GM12891 (cell line): ENCODE data around the gene DMAC2.

ENCODE experiments used
- DNase-seq: peaks from one replicate; pipeline ENCODE4 v3.0.0; 2011; ENCODE audit warnings: low spot score; ENCODE audit not compliant: insufficient read length
- FAIRE-seq: peaks from 2 replicates; lab custom pipeline; 2011; peaks lifted over from hg19 to GRCh38; lab: Jason Lieb, UNC
- PAX5 ChIP-seq: IDR thresholded peaks from 2 replicates; pipeline ENCODE4 v1.6.1; 2011; ENCODE audit warnings: low read length, moderate library complexity, mild to moderate bottlenecking; ENCODE audit not compliant: insufficient read depth, severe bottlenecking
- POLR2A ChIP-seq: IDR thresholded peaks from 2 replicates; pipeline ENCODE4 v1.6.1; 2011; ENCODE audit warnings: low read depth, low read length, control low read depth
- POLR2AphosphoS5 ChIP-seq: IDR thresholded peaks from 2 replicates; pipeline ENCODE4 v1.6.1; 2011; ENCODE audit warnings: low read depth, low read length, control low read depth
- POU2F2 ChIP-seq: IDR thresholded peaks from 2 replicates; pipeline ENCODE4 v1.6.1; 2011; ENCODE audit warnings: low read depth, mild to moderate bottlenecking, control low read depth, low read length, moderate library complexity
- SPI1 ChIP-seq: IDR thresholded peaks from 2 replicates; pipeline ENCODE4 v1.6.1; 2011; ENCODE audit warnings: low read depth, low read length, control low read depth
- TAF1 ChIP-seq: IDR thresholded peaks from 2 replicates; pipeline ENCODE4 v1.6.1; 2011; ENCODE audit warnings: low read depth, low read length, control low read depth

DMAC2 gene

DNA sequence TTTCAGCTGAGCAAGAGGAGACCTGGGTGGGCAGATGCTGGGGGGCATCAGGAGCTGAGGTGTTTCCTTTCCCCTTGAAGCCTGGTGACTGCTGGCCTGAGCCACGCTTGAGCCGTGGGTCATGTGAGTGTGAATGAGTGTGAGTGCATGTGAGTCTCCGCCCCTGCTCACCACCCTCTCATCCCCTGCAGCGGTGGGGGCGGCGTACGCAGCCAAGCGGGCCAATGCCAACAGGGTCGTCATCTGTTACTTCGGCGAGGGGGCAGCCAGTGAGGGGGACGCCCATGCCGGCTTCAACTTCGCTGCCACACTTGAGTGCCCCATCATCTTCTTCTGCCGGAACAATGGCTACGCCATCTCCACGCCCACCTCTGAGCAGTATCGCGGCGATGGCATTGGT is 17.7 kb downstream of the DMAC2 start:
- no peak for FAIRE-seq
- no peak for TF ChIP-seq TAF1

DNA sequence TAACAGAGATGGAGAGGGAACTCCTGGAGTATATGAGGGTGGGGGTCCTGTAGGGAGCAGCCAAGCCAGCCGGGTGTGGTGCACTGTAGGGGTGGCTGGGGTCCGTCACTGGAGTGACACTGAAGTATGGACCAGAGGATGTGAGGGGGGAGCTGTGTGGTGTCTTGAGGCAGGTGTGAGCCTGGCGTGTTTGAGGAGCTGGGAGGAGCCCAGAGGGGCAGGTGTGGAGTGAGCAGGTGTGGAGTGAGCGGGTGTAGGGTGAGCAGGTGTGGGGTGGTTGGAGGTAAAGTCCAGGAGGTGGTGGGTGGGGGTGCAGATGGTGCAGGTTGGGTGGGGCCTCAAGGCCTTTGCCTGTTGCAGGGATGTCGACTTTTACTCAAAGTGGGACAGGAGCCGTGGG is 18.4 kb downstream of the DMAC2 start:
- FAIRE-seq (no peak), DNase-seq (no peak)
- TF ChIP-seq POLR2AphosphoS5 (no peak), POLR2A (no peak), SPI1 (no peak), POU2F2 (no peak), TAF1 (no peak), PAX5 (no peak)

More for the DNA sequence above, 17.7 kb downstream of the DMAC2 start:
- DNase-seq = no peak

DNA sequence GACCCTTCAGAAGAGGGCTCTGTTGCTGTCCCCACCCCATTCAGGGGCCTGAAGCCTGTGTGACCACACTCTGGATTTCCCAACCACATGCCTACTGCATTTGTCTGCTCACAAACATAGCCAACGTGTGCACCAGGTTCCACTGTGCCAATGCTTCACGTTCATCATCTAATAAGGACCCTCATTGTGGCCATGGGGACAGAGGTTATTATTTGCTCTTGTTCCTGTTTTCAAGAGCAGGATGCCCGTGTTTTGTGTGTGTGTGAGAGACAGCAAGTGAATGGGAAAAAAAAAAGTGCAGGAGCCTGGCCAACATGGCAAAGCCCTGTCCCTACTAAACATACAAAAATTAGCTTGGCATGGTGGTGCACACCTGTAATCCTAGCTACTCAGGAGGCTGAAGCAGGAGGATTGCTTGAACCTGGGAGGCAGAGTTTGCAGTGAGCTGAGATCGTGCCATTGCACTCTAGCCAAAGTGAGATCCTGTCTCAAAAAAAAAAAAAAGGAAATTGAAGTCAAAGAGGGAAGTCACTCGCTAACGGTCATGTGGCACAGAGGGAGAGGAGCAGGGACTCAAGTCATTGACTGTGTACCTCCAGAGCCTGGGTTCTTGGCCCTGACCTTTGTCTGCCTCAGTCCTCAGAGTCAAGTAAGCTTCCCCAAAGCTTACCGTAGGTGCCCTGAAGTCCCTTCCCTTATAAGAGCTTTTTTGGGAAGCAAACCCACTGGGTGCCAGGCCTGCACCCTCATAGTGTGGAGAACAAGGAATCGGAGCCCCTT is 19.4 kb downstream of the DMAC2 start:
- no peak for TF ChIP-seq POLR2AphosphoS5
- TF ChIP-seq SPI1 = no peak
- no peak for TF ChIP-seq POLR2A
- TF ChIP-seq TAF1 = no peak
- no peak for TF ChIP-seq PAX5
- TF ChIP-seq POU2F2 = no peak
- DNase-seq (no peak), FAIRE-seq (no peak)

DNA sequence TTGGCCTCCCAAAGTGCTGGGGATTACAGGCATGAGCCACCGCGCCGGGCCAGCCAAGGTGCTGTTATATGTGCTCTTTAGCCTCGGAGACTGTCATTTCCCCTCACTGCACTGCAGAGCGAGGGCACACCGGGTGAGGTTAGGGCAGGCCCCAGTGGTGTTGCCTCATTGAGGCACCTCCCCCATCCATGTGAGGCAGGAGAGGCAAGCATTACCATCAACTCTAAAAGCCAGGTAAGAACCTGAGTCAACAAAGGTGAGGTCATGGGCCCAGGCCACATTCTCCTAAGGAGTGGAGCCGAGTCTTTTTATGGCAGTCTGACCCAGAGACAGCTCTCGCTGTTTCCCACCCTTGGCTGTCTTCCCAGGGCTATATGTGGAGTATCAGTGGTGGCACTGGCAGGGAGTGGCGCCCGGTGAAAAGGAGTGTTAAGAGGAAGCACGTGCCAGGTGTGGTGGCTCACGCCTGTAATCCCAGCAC is 23.5 kb downstream of the DMAC2 start:
- TF ChIP-seq POU2F2 = no peak
- DNase-seq (no peak), FAIRE-seq (no peak)

DNA sequence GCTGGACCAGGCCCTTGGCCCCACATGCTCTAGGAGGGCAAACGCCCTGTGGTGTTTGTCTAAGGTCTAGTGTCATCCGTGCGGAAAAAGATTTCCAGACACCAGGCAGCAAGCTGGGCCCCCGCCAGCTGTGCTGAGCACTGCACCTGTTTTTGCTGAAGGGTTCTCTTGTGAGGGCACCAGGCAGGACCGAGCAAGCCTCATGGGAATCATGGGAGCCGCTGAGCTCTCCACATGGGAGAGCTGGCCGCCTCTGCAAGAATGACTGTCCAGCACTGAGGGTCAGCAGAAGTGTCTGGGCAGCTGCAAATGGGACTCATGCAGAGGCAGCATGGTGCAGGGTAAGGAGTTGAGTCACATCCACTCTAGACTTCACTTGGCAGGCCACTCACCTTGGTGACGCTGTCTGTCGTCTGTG is 24.5 kb downstream of the DMAC2 start:
- FAIRE-seq (no peak), DNase-seq (no peak)
- no peak for TF ChIP-seq PAX5
- TF ChIP-seq POLR2AphosphoS5 = no peak
- no peak for TF ChIP-seq SPI1

DNA sequence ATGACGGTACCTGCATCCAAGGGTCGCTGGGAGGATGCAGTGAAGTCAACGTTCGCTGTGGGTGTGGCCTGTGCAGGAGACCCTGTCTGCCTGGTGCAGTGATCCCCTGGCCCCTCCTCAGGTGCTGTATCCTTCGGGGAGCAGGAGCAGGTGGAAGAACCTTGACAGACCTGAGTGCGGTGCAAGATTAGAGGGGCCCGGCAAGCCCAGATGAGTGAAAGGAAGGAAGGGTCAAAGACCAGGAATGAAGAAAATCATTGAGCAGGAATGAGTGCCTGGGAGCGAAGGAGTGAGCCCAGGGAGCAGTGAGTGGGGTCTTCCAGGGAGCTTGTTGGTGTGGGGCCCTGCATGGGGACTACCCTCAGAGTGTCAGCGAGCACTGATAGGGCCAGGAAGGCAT is 25.3 kb downstream of the DMAC2 start:
- no peak for FAIRE-seq

DNA sequence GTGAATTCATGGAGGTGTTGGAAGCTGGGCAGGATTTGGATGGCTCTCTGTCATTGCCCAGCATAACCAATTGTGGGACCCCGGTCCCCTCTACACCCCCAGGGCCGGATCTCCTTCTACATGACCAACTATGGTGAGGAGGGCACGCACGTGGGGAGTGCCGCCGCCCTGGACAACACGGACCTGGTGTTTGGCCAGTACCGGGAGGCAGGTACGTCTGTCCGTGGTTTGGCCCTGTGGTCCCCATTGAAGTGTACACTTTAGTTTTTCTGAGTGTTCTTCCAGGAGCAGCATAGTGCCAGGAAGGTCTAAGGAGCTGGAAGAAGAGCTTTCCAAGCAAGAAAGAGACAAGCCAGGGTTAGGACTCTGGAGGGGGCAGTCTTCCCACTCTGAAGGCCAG is 25.8 kb downstream of the DMAC2 start:
- TF ChIP-seq SPI1 = no peak
- DNase-seq (no peak), FAIRE-seq (no peak)

More for the DNA sequence above, 25.3 kb downstream of the DMAC2 start:
- no peak for TF ChIP-seq TAF1
- no peak for TF ChIP-seq POLR2A
- TF ChIP-seq POU2F2 = no peak
- TF ChIP-seq POLR2AphosphoS5 = no peak
- TF ChIP-seq PAX5 = no peak
- TF ChIP-seq SPI1 = no peak
- DNase-seq = no peak

DNA sequence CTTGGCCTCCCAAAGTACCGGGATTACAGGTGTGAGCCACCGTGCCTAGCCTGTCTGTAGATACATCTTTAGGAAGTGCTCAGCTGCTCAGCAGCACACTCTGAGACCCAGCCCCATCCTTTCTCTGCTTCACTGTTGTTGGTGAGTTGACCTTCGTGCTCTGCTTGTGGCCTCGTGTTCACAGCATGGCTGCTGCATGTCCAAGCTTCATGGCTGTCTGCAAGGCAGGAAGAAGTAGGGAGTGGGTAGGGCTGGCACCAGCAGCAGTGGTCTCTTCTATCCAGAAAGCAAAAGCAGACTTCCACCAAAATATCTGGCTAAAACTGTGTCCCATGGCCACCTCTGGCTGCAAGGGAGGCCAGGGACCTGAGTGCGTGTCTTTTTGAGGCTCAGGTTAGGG is 26.8 kb downstream of the DMAC2 start:
- TF ChIP-seq SPI1 = no peak
- TF ChIP-seq PAX5 = no peak
- no peak for TF ChIP-seq POLR2AphosphoS5
- no peak for TF ChIP-seq POLR2A
- no peak for TF ChIP-seq TAF1
- no peak for TF ChIP-seq POU2F2
- DNase-seq (no peak), FAIRE-seq (no peak)

DNA sequence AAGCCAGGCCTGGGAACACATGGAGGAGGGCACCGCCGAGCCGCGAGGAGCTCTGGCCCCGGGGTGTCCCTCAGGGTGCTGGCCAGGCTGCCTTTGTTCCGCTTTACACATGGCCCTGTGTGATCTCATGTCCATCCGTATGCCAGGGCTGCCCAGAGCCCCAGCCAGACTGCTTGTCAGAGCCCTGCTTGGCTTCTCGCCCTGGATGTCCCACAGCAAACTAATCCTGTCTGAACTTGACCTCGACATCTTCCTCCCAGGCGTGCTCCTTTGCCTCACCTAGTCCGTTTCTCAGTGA is 27.8 kb downstream of the DMAC2 start:
- TF ChIP-seq POLR2AphosphoS5 (no peak), POLR2A (no peak), PAX5 (no peak), TAF1 (no peak), SPI1 (no peak), POU2F2 (no peak)
- DNase-seq (no peak), FAIRE-seq (no peak)

DNA sequence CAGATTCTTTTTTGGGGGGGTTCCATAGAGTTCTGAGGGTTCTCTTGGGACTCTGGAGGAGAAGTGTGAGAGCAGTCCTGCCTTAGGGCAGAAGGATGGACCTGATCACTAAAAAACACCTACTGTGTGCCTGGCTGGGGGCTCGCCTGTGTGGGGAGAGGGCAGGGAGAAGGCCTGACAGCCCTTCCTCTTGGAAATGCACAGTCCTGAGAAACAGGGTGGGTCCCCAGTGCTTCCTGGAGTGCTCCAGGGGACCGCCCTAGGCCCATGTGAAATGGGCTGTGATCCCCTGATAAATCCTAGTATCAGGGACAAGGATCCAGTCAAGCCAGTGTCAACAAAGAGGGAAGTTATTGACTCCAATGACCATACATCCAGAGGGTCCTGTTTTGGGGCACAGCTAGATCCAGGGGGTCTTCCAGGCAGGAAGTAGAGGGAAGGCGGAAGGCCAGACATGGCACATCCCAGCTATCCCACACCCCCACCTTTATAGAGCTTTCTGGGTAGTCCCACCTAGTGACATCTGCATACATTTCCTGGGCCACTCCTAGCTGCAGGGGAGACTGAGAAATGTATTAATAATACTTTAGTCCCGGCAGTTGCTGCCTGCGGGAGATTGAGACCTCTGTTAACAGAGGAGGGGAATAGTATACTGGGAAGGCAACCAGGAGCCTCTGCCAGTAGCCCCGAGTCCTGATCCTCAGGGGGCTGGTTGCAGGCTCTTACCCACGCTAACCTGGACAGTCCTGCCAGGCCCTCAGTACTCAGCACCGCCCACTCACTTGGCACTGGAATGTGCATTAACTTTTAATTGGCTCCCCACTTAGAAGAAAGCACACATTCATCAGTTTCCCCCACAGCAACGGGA is 28.4 kb downstream of the DMAC2 start:
- TF ChIP-seq POU2F2 = no peak
- TF ChIP-seq POLR2AphosphoS5 = no peak
- no peak for TF ChIP-seq SPI1
- no peak for TF ChIP-seq POLR2A
- TF ChIP-seq PAX5 = no peak
- TF ChIP-seq TAF1 = no peak
- FAIRE-seq = no peak
- DNase-seq = no peak
